Vagina (tissue), 2 donors: ENCODE data around the gene TFCP2L1.

Source experiments
- CTCF ChIP-seq, 3 experiments: fragments of 450-650 bp in 2 of 3; fragments of 200-600 bp in 1 of 3; sonication (generic) in 1 of 3; IDR thresholded peaks; one replicate each; pipeline ENCODE4 v1.5.1; 2017 to 2019; ENCODE audit warnings: antibody characterized with exemption in 3 of 3, mild to moderate bottlenecking in 2 of 3, moderate library complexity in 2 of 3
- POLR2A ChIP-seq, 2 donors: fragments of 450-650 bp; IDR thresholded peaks; one replicate each; pipeline ENCODE4 v1.6.1; 2017; ENCODE audit warnings: antibody characterized with exemption in 2 of 2, mild to moderate bottlenecking in 2 of 2, moderate library complexity in 2 of 2
- POLR2AphosphoS5 ChIP-seq, 2 donors: sonication (generic); formaldehyde crosslinking; IDR thresholded peaks; one replicate each; pipeline ENCODE4 v1.9.0; 2017; ENCODE audit warnings: antibody characterized with exemption in 2 of 2, mild to moderate bottlenecking in 2 of 2, low read depth in 1 of 2; ENCODE audit not compliant: insufficient read depth in 1 of 2

- TF ChIP-seq CTCF (IDR thresholded peaks at IDR 0.05) (no peak), POLR2AphosphoS5 (IDR thresholded peaks at IDR 0.05; ENCODE audit: insufficient read depth in 1 of 2, low read depth in 1 of 2) (no peak), POLR2A (IDR thresholded peaks at IDR 0.05) (no peak)
Observed at GRCh38 chr2:121282800-121283385, 2.1 kb downstream of the TFCP2L1 start.
